WTC11 (cell line): ENCODE data around the gene CCDC157. TPM values are rescaled to one million over a fixed set of nuclear protein-coding genes. Genes with fewer than 3 reads are reported as not detected.

Experiments used
- ATAC-seq: fragments of 200-7000 bp; cut with Tn5 transposase; 2 replicates; pipeline ENCODE4 v1.10.0; 2021; ENCODE audit warnings: mild to moderate bottlenecking, moderate library complexity
- CTCF ChIA-PET: fragments of 300-600 bp; sonication (Branson Sonifier 250); formaldehyde crosslinking; loops from one replicate; lab custom pipeline; 2021; ENCODE audit warnings: antibody characterized with exemption; lab: Charles Lee
- POLR2A ChIA-PET: fragments of 350-600 bp; sonication (Branson Sonifier 250); formaldehyde crosslinking; loops from one replicate; lab custom pipeline; 2021; ENCODE audit warnings: antibody characterized with exemption; lab: Charles Lee
- DNase-seq: peaks from one replicate; pipeline ENCODE4 v3.0.0; 2021; ENCODE audit warnings: low spot score
- H3K27ac Mint-ChIP-seq: 2 replicates; pipeline ENCODE4 v1.8.0; 2021; ENCODE audit warnings: mixed read lengths
- H3K27me3 Mint-ChIP-seq: 2 replicates; pipeline ENCODE4 v1.8.0; 2021; ENCODE audit warnings: low read depth, mild to moderate bottlenecking, moderate library complexity, mixed read lengths
- H3K36me3 Mint-ChIP-seq: 2 replicates; pipeline ENCODE4 v1.8.0; 2021; ENCODE audit warnings: mixed read lengths
- H3K4me1 Mint-ChIP-seq: 2 replicates; pipeline ENCODE4 v1.8.0; 2022; ENCODE audit warnings: mixed read lengths
- H3K4me3 Mint-ChIP-seq: 2 replicates; pipeline ENCODE4 v1.8.0; 2021; ENCODE audit warnings: mild to moderate bottlenecking, moderate library complexity, mixed read lengths
- H3K9me3 Mint-ChIP-seq: 2 replicates; pipeline ENCODE4 v1.8.0; 2021; ENCODE audit warnings: mixed read lengths
- NFE2L1 ChIP-seq: sonication (generic); formaldehyde crosslinking; IDR thresholded peaks from 2 replicates; pipeline ENCODE4 v1.8.1; 2023; ENCODE audit warnings: missing genetic modification reagents
- NR3C1 ChIP-seq: sonication (generic); formaldehyde crosslinking; conservative IDR thresholded peaks from 2 replicates; pipeline ENCODE4 v1.8.1; 2023; ENCODE audit warnings: low read depth, mild to moderate bottlenecking, missing genetic modification reagents
- TCF7 ChIP-seq: sonication (generic); formaldehyde crosslinking; IDR thresholded peaks from 2 replicates; pipeline ENCODE4 v1.8.0; 2022; ENCODE audit warnings: mild to moderate bottlenecking, low read depth, missing genetic modification reagents, moderate library complexity
- total RNA-seq: library from RNA; stranded (reverse); gene quantifications from 3 replicates; pipeline ENCODE4 v1.2.3, GENCODE V29; 2021
- TF ChIP-seq, protein P1 (sequence below): fragments of 250-450 bp; sonication (Bioruptor Pico); IDR thresholded peaks from 2 replicates; pipeline ENCODE4 v1.9.0; 2021; ENCODE audit warnings: moderate library complexity, mild to moderate bottlenecking, inconsistent platforms, borderline replicate concordance
- TF ChIP-seq, protein P2 (sequence below): fragments of 200-600 bp; IDR thresholded peaks from 2 replicates; pipeline ENCODE4 v1.8.0; 2022; ENCODE audit warnings: antibody characterized with exemption
- TF ChIP-seq, protein P3 (sequence below): sonication (generic); formaldehyde crosslinking; IDR thresholded peaks from 2 replicates; pipeline ENCODE4 v1.8.0; 2022; ENCODE audit warnings: mild to moderate bottlenecking, missing genetic modification reagents
- TF ChIP-seq, protein P4 (sequence below): fragments of 250-450 bp; sonication (Bioruptor Pico); IDR thresholded peaks from 2 replicates; pipeline ENCODE4 v1.8.0; 2021; ENCODE audit warnings: mild to moderate bottlenecking
- TF ChIP-seq, protein P5 (sequence below): sonication (generic); formaldehyde crosslinking; IDR thresholded peaks from 2 replicates; pipeline ENCODE4 v1.8.0; 2022; ENCODE audit warnings: missing genetic modification reagents
- TF ChIP-seq, protein P6 (sequence below): sonication (generic); formaldehyde crosslinking; IDR thresholded peaks from 2 replicates; pipeline ENCODE4 v1.8.1; 2022; ENCODE audit warnings: low read depth, mild to moderate bottlenecking, moderate library complexity, missing genetic modification reagents, borderline replicate concordance

CCDC157 gene
- total RNA-seq, 1 experiment from 2014 or later: 6.5 TPM

DNA sequence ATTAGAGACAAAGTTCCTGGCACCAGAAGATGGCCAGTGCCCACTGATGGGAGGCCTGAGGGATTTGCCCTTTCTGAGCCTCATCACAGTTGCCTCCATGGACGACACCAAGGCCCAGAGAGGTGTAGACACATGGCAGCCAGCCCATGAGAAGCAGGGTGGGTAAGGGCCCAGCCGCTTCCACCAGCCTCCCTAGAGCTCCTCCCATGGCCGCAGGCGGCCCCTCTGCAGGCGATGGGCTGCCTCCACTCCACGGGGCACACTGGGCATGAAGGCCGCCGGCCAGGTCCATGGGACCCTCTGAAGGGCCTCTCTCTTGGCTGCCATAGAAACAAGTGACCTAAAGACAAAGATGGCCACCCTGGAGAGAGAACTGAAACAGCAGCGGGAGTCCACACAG is 14.5 kb downstream of the CCDC157 start:
- ChIA-PET CTCF (interaction anchor here (0.9 to 1.6 kb wide), 2 partner anchors 53 to 54 kb away, joined by 3 read pairs; partner anchors contain the start of gene MTFP1), POLR2A (interaction anchor here (0.8 to 1.2 kb wide), 2 partner anchors 8 to 45 kb away, joined by 3 read pairs; partner anchors contain the start of gene TBC1D10A)
- Mint-ChIP-seq H3K4me1 (0 out of 2 replicates have a peak, but pooled peaks cover 3% of the 10 kb centered on the region), H3K4me3 (no peak overlapping the region), H3K36me3 (no peaks in the 10 kb centered on the region), H3K27me3 (no peaks in the 10 kb centered on the region), H3K27ac (no peak overlapping the region), H3K9me3 (no peaks in the 10 kb centered on the region)
- no peak for TF ChIP-seq NR3C1 (CRISPR knock-in tag)
- TF ChIP-seq, protein P1, sequence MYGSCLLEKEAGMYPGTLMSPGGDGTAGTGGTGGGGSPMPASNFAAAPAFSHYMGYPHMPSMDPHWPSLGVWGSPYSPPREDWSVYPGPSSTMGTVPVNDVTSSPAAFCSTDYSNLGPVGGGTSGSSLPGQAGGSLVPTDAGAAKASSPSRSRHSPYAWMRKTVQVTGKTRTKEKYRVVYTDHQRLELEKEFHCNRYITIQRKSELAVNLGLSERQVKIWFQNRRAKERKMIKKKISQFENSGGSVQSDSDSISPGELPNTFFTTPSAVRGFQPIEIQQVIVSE (CRISPR knock-in tag): no peak
- TF ChIP-seq, protein P2, sequence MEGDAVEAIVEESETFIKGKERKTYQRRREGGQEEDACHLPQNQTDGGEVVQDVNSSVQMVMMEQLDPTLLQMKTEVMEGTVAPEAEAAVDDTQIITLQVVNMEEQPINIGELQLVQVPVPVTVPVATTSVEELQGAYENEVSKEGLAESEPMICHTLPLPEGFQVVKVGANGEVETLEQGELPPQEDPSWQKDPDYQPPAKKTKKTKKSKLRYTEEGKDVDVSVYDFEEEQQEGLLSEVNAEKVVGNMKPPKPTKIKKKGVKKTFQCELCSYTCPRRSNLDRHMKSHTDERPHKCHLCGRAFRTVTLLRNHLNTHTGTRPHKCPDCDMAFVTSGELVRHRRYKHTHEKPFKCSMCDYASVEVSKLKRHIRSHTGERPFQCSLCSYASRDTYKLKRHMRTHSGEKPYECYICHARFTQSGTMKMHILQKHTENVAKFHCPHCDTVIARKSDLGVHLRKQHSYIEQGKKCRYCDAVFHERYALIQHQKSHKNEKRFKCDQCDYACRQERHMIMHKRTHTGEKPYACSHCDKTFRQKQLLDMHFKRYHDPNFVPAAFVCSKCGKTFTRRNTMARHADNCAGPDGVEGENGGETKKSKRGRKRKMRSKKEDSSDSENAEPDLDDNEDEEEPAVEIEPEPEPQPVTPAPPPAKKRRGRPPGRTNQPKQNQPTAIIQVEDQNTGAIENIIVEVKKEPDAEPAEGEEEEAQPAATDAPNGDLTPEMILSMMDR: no peak
- TF ChIP-seq, protein P3, sequence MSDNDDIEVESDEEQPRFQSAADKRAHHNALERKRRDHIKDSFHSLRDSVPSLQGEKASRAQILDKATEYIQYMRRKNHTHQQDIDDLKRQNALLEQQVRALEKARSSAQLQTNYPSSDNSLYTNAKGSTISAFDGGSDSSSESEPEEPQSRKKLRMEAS: no peak
- no peak for DNase-seq
- no peak for ATAC-seq

DNA sequence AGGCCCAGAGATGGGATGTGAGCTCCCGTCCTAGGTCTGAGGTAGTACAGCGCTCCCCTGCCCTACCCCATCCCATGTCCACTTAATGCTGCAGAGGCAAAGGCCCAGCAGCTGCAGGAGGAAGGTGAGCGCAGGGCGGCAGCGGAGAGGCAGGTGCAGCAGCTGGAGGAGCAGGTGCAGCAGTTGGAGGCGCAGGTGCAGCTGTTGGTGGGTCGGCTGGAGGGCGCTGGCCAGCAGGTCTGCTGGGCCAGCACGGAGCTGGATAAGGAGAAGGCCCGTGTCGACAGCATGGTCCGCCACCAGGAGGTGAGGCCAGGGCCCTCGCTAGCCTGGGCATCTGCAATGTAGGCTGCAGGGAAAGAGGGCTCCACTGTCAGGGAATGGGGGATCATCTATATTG is 15.2 kb downstream of the CCDC157 start:
- Mint-ChIP-seq H3K9me3 (no peaks in the 10 kb centered on the region), H3K27me3 (no peaks in the 10 kb centered on the region), H3K4me3 (no peak overlapping the region), H3K27ac (no peak overlapping the region), H3K4me1 (0 out of 2 replicates have a peak, but pooled peaks cover 3% of the 10 kb centered on the region), H3K36me3 (no peaks in the 10 kb centered on the region)
- no peak for TF ChIP-seq TCF7
- TF ChIP-seq, protein P4, sequence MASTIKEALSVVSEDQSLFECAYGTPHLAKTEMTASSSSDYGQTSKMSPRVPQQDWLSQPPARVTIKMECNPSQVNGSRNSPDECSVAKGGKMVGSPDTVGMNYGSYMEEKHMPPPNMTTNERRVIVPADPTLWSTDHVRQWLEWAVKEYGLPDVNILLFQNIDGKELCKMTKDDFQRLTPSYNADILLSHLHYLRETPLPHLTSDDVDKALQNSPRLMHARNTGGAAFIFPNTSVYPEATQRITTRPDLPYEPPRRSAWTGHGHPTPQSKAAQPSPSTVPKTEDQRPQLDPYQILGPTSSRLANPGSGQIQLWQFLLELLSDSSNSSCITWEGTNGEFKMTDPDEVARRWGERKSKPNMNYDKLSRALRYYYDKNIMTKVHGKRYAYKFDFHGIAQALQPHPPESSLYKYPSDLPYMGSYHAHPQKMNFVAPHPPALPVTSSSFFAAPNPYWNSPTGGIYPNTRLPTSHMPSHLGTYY (CRISPR knock-in tag): no peak
- TF ChIP-seq, protein P5, sequence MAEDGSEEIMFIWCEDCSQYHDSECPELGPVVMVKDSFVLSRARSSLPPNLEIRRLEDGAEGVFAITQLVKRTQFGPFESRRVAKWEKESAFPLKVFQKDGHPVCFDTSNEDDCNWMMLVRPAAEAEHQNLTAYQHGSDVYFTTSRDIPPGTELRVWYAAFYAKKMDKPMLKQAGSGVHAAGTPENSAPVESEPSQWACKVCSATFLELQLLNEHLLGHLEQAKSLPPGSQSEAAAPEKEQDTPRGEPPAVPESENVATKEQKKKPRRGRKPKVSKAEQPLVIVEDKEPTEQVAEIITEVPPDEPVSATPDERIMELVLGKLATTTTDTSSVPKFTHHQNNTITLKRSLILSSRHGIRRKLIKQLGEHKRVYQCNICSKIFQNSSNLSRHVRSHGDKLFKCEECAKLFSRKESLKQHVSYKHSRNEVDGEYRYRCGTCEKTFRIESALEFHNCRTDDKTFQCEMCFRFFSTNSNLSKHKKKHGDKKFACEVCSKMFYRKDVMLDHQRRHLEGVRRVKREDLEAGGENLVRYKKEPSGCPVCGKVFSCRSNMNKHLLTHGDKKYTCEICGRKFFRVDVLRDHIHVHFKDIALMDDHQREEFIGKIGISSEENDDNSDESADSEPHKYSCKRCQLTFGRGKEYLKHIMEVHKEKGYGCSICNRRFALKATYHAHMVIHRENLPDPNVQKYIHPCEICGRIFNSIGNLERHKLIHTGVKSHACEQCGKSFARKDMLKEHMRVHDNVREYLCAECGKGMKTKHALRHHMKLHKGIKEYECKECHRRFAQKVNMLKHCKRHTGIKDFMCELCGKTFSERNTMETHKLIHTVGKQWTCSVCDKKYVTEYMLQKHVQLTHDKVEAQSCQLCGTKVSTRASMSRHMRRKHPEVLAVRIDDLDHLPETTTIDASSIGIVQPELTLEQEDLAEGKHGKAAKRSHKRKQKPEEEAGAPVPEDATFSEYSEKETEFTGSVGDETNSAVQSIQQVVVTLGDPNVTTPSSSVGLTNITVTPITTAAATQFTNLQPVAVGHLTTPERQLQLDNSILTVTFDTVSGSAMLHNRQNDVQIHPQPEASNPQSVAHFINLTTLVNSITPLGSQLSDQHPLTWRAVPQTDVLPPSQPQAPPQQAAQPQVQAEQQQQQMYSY (CRISPR knock-in tag): no peak
- no peak for TF ChIP-seq NFE2L1 (CRISPR knock-in tag)
- TF ChIP-seq, protein P6, sequence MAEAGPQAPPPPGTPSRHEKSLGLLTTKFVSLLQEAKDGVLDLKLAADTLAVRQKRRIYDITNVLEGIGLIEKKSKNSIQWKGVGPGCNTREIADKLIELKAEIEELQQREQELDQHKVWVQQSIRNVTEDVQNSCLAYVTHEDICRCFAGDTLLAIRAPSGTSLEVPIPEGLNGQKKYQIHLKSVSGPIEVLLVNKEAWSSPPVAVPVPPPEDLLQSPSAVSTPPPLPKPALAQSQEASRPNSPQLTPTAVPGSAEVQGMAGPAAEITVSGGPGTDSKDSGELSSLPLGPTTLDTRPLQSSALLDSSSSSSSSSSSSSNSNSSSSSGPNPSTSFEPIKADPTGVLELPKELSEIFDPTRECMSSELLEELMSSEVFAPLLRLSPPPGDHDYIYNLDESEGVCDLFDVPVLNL (CRISPR knock-in tag): 0 out of 2 replicates have a peak, but pooled peaks have one; percentile 15
- TF ChIP-seq, protein P3: no peak
- TF ChIP-seq, protein P1 (CRISPR knock-in tag): no peak
- ATAC-seq: peak; percentile 33; the same call in 1 of the 2 replicates
- ChIA-PET POLR2A (interaction anchor here (0.6 to 1.2 kb wide), 3 partner anchors 9 to 45 kb away, joined by 3 read pairs; partner anchors contain the start of gene TBC1D10A), CTCF (interaction anchor here (0.9 to 1.6 kb wide), 3 partner anchors 15 to 53 kb away, joined by 3 to 4 read pairs (median 3); partner anchors contain the start of genes MTFP1 and RNF215)
- DNase-seq: no peak
